Measurements from ENCODE around the gene DMD.

The DMD gene

GRCh38 chrX:31356275-31357212 is 1854.8 kb downstream of the DMD start:
- Histone ChIP-seq H3K4me1 (ENCODE audit: control extremely low read depth in 1 of 4, control insufficient read depth in 4 of 4, insufficient read depth in 4 of 4, low read length in 3 of 4) (no peaks in the 10 kb centered on the region), H3K27me3 (replicated peaks in 2 of 5; ENCODE audit: control insufficient read depth in 4 of 5, insufficient read depth in 5 of 5, low read length in 4 of 5) (peaks cover 0 to 3% (median 0%) of the 10 kb centered on the region in 5 experiments), H3K4me3 (ENCODE audit: control insufficient read depth in 1 of 7, extremely low read depth in 1 of 7, insufficient read depth in 4 of 7, low read depth in 2 of 7, low read length in 6 of 7) (no peak overlapping the region), H3K36me3 (ENCODE audit: control insufficient read depth in 4 of 4, insufficient read depth in 4 of 4, low read length in 3 of 4) (no peaks in the 10 kb centered on the region), H3K27ac (ENCODE audit: insufficient read depth in 1 of 2, low read depth in 1 of 2, low read length in 2 of 2, poor library complexity in 1 of 2, severe bottlenecking in 2 of 2) (no peak overlapping the region), H3K9me3 (ENCODE audit: control extremely low read depth in 1 of 5, control insufficient read depth in 4 of 5, insufficient read depth in 2 of 5, low read depth in 1 of 5, low read length in 4 of 5) (no peaks in the 10 kb centered on the region)
- no peak for DNase-seq
- CTCF ChIA-PET: interaction anchor here (1.6 kb wide), 1 partner anchor 317 kb away, joined by 3 read pairs; no protein-coding TSS in a partner anchor
- POLR2A ChIA-PET: no interaction called here
- WGBS (ENCODE audit: insufficient coverage): 90% methylated on average over 3 of the region's 5 CpGs

GRCh38 chrX:31355206-31355955 is 1856.0 kb downstream of the DMD start:
- H3K9me3 ChIP-seq (ENCODE audit: control extremely low read depth in 1 of 5, control insufficient read depth in 4 of 5, insufficient read depth in 2 of 5, low read depth in 1 of 5, low read length in 4 of 5): no peaks in the 10 kb centered on the region
- no peak for DNase-seq
- H3K27ac ChIP-seq (ENCODE audit: insufficient read depth in 1 of 2, low read depth in 1 of 2, low read length in 2 of 2, poor library complexity in 1 of 2, severe bottlenecking in 2 of 2): no peak overlapping the region
- ChIA-PET CTCF (interaction anchor here (1.6 kb wide), 1 partner anchor 316 kb away, joined by 3 read pairs; no protein-coding TSS in a partner anchor), POLR2A (no interaction called here)
- H3K4me3 ChIP-seq (ENCODE audit: control insufficient read depth in 1 of 7, extremely low read depth in 1 of 7, insufficient read depth in 4 of 7, low read depth in 2 of 7, low read length in 6 of 7): no peak overlapping the region
- no peaks in the 10 kb centered on the region for H3K36me3 ChIP-seq (ENCODE audit: control insufficient read depth in 4 of 4, insufficient read depth in 4 of 4, low read length in 3 of 4)
- WGBS (ENCODE audit: insufficient coverage): no CpG with 5 or more reads among the region's 6 CpGs
- peaks cover 0 to 3% (median 0%) of the 10 kb centered on the region in 5 experiments for H3K27me3 ChIP-seq (replicated peaks in 2 of 5; ENCODE audit: control insufficient read depth in 4 of 5, insufficient read depth in 5 of 5, low read length in 4 of 5)
- no peaks in the 10 kb centered on the region for H3K4me1 ChIP-seq (ENCODE audit: control extremely low read depth in 1 of 4, control insufficient read depth in 4 of 4, insufficient read depth in 4 of 4, low read length in 3 of 4)

GRCh38 chrX:31353095-31353494 is 1858.3 kb downstream of the DMD start:
- no peaks in the 10 kb centered on the region for H3K9me3 ChIP-seq (ENCODE audit: control extremely low read depth in 1 of 5, control insufficient read depth in 4 of 5, insufficient read depth in 2 of 5, low read depth in 1 of 5, low read length in 4 of 5)
- no peaks in the 10 kb centered on the region for H3K36me3 ChIP-seq (ENCODE audit: control insufficient read depth in 4 of 4, insufficient read depth in 4 of 4, low read length in 3 of 4)
- no peak overlapping the region for H3K27ac ChIP-seq (ENCODE audit: insufficient read depth in 1 of 2, low read depth in 1 of 2, low read length in 2 of 2, poor library complexity in 1 of 2, severe bottlenecking in 2 of 2)
- DNase-seq: no peak
- POLR2A ChIA-PET: no interaction called here
- H3K27me3 ChIP-seq (replicated peaks in 2 of 5; ENCODE audit: control insufficient read depth in 4 of 5, insufficient read depth in 5 of 5, low read length in 4 of 5): peaks cover 0 to 3% (median 0%) of the 10 kb centered on the region in 5 experiments
- no peaks in the 10 kb centered on the region for H3K4me1 ChIP-seq (ENCODE audit: control extremely low read depth in 1 of 4, control insufficient read depth in 4 of 4, insufficient read depth in 4 of 4, low read length in 3 of 4)
- CTCF ChIA-PET: no interaction called here
- no peak overlapping the region for H3K4me3 ChIP-seq (ENCODE audit: control insufficient read depth in 1 of 7, extremely low read depth in 1 of 7, insufficient read depth in 4 of 7, low read depth in 2 of 7, low read length in 6 of 7)
- WGBS (ENCODE audit: insufficient coverage): 74% methylated on average over 4 of the region's 4 CpGs

DNA sequence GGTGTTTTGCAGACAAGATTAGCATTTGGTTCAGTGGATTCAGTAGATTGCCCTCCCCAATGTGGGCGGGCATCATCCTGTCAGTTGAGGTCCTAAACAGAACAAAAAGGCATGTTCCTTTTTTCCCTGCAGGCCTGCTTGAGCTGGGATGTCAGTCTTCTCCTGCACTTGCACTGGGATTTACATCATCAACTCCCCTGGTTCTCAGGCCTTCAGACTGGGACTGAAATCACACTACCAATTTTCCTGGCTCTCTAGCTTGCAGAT is 1860.6 kb downstream of the DMD start:
- 70% methylated on average over 1 of the region's 1 CpG for WGBS (ENCODE audit: insufficient coverage)
- DNase-seq: no peak
- no peaks in the 10 kb centered on the region for H3K27me3 ChIP-seq (replicated peaks in 2 of 5; ENCODE audit: control insufficient read depth in 4 of 5, insufficient read depth in 5 of 5, low read length in 4 of 5)
- H3K9me3 ChIP-seq (ENCODE audit: control extremely low read depth in 1 of 5, control insufficient read depth in 4 of 5, insufficient read depth in 2 of 5, low read depth in 1 of 5, low read length in 4 of 5): no peaks in the 10 kb centered on the region
- ChIA-PET CTCF (no interaction called here), POLR2A (no interaction called here)
- H3K4me1 ChIP-seq (ENCODE audit: control extremely low read depth in 1 of 4, control insufficient read depth in 4 of 4, insufficient read depth in 4 of 4, low read length in 3 of 4): no peaks in the 10 kb centered on the region
- no peak overlapping the region for H3K4me3 ChIP-seq (ENCODE audit: control insufficient read depth in 1 of 7, extremely low read depth in 1 of 7, insufficient read depth in 4 of 7, low read depth in 2 of 7, low read length in 6 of 7)
- no peaks in the 10 kb centered on the region for H3K36me3 ChIP-seq (ENCODE audit: control insufficient read depth in 4 of 4, insufficient read depth in 4 of 4, low read length in 3 of 4)
- no peak overlapping the region for H3K27ac ChIP-seq (ENCODE audit: insufficient read depth in 1 of 2, low read depth in 1 of 2, low read length in 2 of 2, poor library complexity in 1 of 2, severe bottlenecking in 2 of 2)

- H3K27ac ChIP-seq (ENCODE audit: insufficient read depth in 1 of 2, low read depth in 1 of 2, low read length in 2 of 2, poor library complexity in 1 of 2, severe bottlenecking in 2 of 2): no peak overlapping the region
These were observed 1861.8 kb downstream of the DMD start for GRCh38 chrX:31349515-31349914.

GRCh38 chrX:31340587-31340986 is 1870.8 kb downstream of the DMD start:
- no peak for DNase-seq
- WGBS (ENCODE audit: insufficient coverage): 80% methylated on average over 1 of the region's 4 CpGs
- H3K36me3 ChIP-seq (ENCODE audit: control insufficient read depth in 4 of 4, insufficient read depth in 4 of 4, low read length in 3 of 4): no peaks in the 10 kb centered on the region
- H3K27me3 ChIP-seq (replicated peaks in 2 of 5; ENCODE audit: control insufficient read depth in 4 of 5, insufficient read depth in 5 of 5, low read length in 4 of 5): no peaks in the 10 kb centered on the region
- CTCF ChIA-PET: no interaction called here
- H3K9me3 ChIP-seq (ENCODE audit: control extremely low read depth in 1 of 5, control insufficient read depth in 4 of 5, insufficient read depth in 2 of 5, low read depth in 1 of 5, low read length in 4 of 5): no peaks in the 10 kb centered on the region
- H3K4me3 ChIP-seq (ENCODE audit: control insufficient read depth in 1 of 7, extremely low read depth in 1 of 7, insufficient read depth in 4 of 7, low read depth in 2 of 7, low read length in 6 of 7): no peak overlapping the region
- POLR2A ChIA-PET: no interaction called here
- H3K27ac ChIP-seq (ENCODE audit: insufficient read depth in 1 of 2, low read depth in 1 of 2, low read length in 2 of 2, poor library complexity in 1 of 2, severe bottlenecking in 2 of 2): no peak overlapping the region
- H3K4me1 ChIP-seq (ENCODE audit: control extremely low read depth in 1 of 4, control insufficient read depth in 4 of 4, insufficient read depth in 4 of 4, low read length in 3 of 4): no peaks in the 10 kb centered on the region

More at GRCh38 chrX:31349515-31349914, 1861.8 kb downstream of the DMD start:
- ChIA-PET POLR2A (no interaction called here), CTCF (no interaction called here)
- 80% methylated on average over 1 of the region's 4 CpGs for WGBS (ENCODE audit: insufficient coverage)
- no peak for DNase-seq
- H3K27me3 ChIP-seq (replicated peaks in 2 of 5; ENCODE audit: control insufficient read depth in 4 of 5, insufficient read depth in 5 of 5, low read length in 4 of 5): no peaks in the 10 kb centered on the region
- H3K4me1 ChIP-seq (ENCODE audit: control extremely low read depth in 1 of 4, control insufficient read depth in 4 of 4, insufficient read depth in 4 of 4, low read length in 3 of 4): no peaks in the 10 kb centered on the region
- no peaks in the 10 kb centered on the region for H3K36me3 ChIP-seq (ENCODE audit: control insufficient read depth in 4 of 4, insufficient read depth in 4 of 4, low read length in 3 of 4)
- no peaks in the 10 kb centered on the region for H3K9me3 ChIP-seq (ENCODE audit: control extremely low read depth in 1 of 5, control insufficient read depth in 4 of 5, insufficient read depth in 2 of 5, low read depth in 1 of 5, low read length in 4 of 5)
- H3K4me3 ChIP-seq (ENCODE audit: control insufficient read depth in 1 of 7, extremely low read depth in 1 of 7, insufficient read depth in 4 of 7, low read depth in 2 of 7, low read length in 6 of 7): no peak overlapping the region

- POLR2A ChIA-PET: no interaction called here
- no peak for DNase-seq
- Histone ChIP-seq H3K27me3 (replicated peaks in 2 of 5; ENCODE audit: control insufficient read depth in 4 of 5, insufficient read depth in 5 of 5, low read length in 4 of 5) (no peaks in the 10 kb centered on the region), H3K36me3 (ENCODE audit: control insufficient read depth in 4 of 4, insufficient read depth in 4 of 4, low read length in 3 of 4) (no peaks in the 10 kb centered on the region), H3K4me3 (ENCODE audit: control insufficient read depth in 1 of 7, extremely low read depth in 1 of 7, insufficient read depth in 4 of 7, low read depth in 2 of 7, low read length in 6 of 7) (no peak overlapping the region), H3K4me1 (ENCODE audit: control extremely low read depth in 1 of 4, control insufficient read depth in 4 of 4, insufficient read depth in 4 of 4, low read length in 3 of 4) (no peaks in the 10 kb centered on the region), H3K9me3 (ENCODE audit: control extremely low read depth in 1 of 5, control insufficient read depth in 4 of 5, insufficient read depth in 2 of 5, low read depth in 1 of 5, low read length in 4 of 5) (no peaks in the 10 kb centered on the region), H3K27ac (ENCODE audit: insufficient read depth in 1 of 2, low read depth in 1 of 2, low read length in 2 of 2, poor library complexity in 1 of 2, severe bottlenecking in 2 of 2) (no peak overlapping the region)
- CTCF ChIA-PET: no interaction called here
- WGBS (ENCODE audit: insufficient coverage): 46% methylated on average over 2 of the region's 2 CpGs
These were observed 1872.4 kb downstream of the DMD start for GRCh38 chrX:31338991-31339350.
